BLaER1 treated with 17β-estradiol and CSF1 and Interleukin-3, amounts not matched to agents 10 nM and 100 nM (cell line): ENCODE results near the gene TBCC.

Experiments
- H3K27ac ChIP-seq, 11 experiments: shearing (Covaris generic); formaldehyde crosslinking; 2 replicates each; pipeline ENCODE4 v1.8.1; 2022
- H3K27me3 ChIP-seq, 11 experiments: shearing (Covaris generic); formaldehyde crosslinking; 2 replicates each; pipeline ENCODE4 v1.8.1; 2022
- H3K36me3 ChIP-seq, 11 experiments: shearing (Covaris generic); formaldehyde crosslinking; 2 replicates each; pipeline ENCODE4 v1.8.1; 2022
- H3K4me1 ChIP-seq, 10 experiments: shearing (Covaris generic); formaldehyde crosslinking; 2 replicates each; pipeline ENCODE4 v1.8.1; 2022
- H3K4me2 ChIP-seq, 11 experiments: shearing (Covaris generic); formaldehyde crosslinking; 2 replicates each; pipeline ENCODE4 v1.8.1; 2022
- H3K4me3 ChIP-seq, 10 experiments: shearing (Covaris generic); formaldehyde crosslinking; 2 replicates each; pipeline ENCODE4 v1.8.1; 2022
- H3K9ac ChIP-seq, 11 experiments: shearing (Covaris generic); formaldehyde crosslinking; 2 replicates each; pipeline ENCODE4 v1.8.1; 2022
- H3K9me3 ChIP-seq, 11 experiments: shearing (Covaris generic); formaldehyde crosslinking; replicated peaks in 1 of 11; 2 replicates each; pipeline ENCODE4 v1.8.1; 2022
- H4K20me1 ChIP-seq, 11 experiments: shearing (Covaris generic); formaldehyde crosslinking; 2 replicates each; pipeline ENCODE4 v1.8.1; 2022
- Cebpa-rat ChIP-seq, 11 experiments: shearing (Covaris generic); IDR thresholded peaks; 2 replicates each; pipeline ENCODE4 v1.8.1; 2022

TBCC gene

DNA sequence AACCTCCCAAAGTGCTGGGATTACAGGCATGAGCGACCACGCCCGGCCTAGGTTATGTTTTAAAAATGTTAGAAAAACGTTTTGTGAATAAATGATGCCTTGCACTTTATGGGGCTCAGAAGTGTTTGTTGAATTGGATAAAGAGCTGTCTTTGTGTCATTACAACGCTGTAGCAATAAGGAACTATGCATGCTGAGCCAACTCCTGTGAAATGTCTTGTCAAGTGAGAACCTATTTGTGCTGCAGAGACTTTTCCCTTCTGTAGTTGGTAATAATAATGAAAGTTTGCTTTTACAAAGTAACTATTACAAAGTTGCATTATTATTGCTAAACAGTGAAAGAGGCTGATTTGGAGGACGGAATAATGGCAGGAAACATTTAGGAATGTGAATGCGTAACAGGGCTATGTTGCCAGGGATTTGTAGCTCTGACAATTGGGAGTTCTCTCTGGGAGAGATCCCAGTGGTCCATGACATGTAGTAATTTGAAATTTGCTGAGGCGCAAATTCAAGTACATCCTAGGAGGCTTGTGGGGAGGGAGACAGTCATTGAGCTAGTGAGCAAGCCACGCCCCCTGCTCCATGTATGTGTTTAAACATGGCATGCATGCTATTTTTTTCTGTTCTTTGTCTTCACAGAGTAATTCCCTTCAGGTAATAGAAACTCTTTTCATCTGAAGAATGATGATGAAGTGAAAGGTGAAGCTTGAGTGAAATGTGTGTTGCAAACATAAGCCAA lies 19.2 kb upstream of the TBCC start:
- H3K9ac ChIP-seq, result no peak overlapping the region
- peaks cover 0 to 6% (median 0%) of the 10 kb centered on the region in 11 experiments; a peak in 3 of 22 replicates for H3K36me3 ChIP-seq
- H4K20me1 ChIP-seq, result no peaks in the 10 kb centered on the region
- no peak overlapping the region for H3K4me2 ChIP-seq
- no peak for TF ChIP-seq Cebpa-rat (IDR thresholded peaks at IDR 0.05)
- no peak overlapping the region for H3K27ac ChIP-seq
- no peaks in the 10 kb centered on the region for H3K9me3 ChIP-seq
- no peaks in the 10 kb centered on the region for H3K27me3 ChIP-seq
- H3K4me1 ChIP-seq, result peaks cover 0 to 5% (median under 1%) of the 10 kb centered on the region in 10 experiments; a peak in 4 of 20 replicates
- no peak overlapping the region for H3K4me3 ChIP-seq

DNA sequence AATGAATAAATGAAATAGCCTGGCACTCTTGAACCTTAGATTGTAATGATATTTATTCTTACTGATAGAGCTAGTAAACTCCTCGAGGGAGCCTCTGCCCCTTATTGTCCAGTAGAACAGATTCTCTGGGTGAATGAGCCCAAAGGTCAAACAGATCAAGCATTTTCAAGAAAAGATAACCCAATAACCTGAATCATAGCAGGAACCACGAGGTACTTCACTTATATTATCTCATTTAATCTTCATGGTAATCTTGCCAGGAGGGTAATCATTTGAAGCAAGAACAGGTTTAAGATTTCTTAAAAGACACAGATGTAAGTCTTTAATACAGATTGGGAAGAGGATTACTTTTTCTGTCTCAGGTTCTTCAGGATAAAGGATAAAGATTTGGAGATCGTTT lies 17.0 kb upstream of the TBCC start:
- no peaks in the 10 kb centered on the region for H3K27me3 ChIP-seq
- H3K4me1 ChIP-seq, result 0 out of 20 replicates have a peak, but pooled peaks cover 0 to 5% (median 0%) of the 10 kb centered on the region in 10 experiments
- H3K4me2 ChIP-seq, result no peak overlapping the region
- no peaks in the 10 kb centered on the region for H3K9me3 ChIP-seq
- H3K9ac ChIP-seq, result no peak overlapping the region
- TF ChIP-seq Cebpa-rat (IDR thresholded peaks at IDR 0.05), result no peak
- no peaks in the 10 kb centered on the region for H4K20me1 ChIP-seq
- peaks cover 0 to 21% (median 0%) of the 10 kb centered on the region in 11 experiments; a peak in 6 of 22 replicates for H3K36me3 ChIP-seq
- H3K27ac ChIP-seq, result no peak overlapping the region
- no peak overlapping the region for H3K4me3 ChIP-seq

DNA sequence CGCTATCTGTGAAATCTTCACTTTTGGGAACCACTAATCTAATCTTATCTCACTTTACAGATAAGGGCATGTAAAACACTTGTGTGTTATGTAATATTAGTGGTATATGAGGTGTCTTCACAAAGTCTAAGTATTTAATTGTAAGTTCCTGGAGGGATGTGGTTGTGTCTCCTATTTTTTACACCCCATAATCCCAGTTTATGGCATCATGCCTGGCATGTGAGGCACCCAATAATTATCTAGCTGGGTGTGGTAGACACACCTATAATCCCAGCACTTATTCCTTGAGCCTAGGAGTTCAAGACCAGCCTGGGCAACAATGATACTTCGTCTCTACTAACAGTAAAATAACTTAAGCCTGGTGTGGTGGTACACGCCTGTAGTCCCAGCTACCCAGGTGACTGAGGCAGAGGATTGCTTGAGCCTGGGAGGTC lies 16.5 kb upstream of the TBCC start:
- no peak overlapping the region for H3K9ac ChIP-seq
- H3K27ac ChIP-seq, result no peak overlapping the region
- no peaks in the 10 kb centered on the region for H3K27me3 ChIP-seq
- TF ChIP-seq Cebpa-rat (IDR thresholded peaks at IDR 0.05), result no peak
- H3K4me1 ChIP-seq, result 0 out of 20 replicates have a peak, but pooled peaks cover 0 to 2% (median 0%) of the 10 kb centered on the region in 10 experiments
- no peak overlapping the region for H3K4me3 ChIP-seq
- no peaks in the 10 kb centered on the region for H4K20me1 ChIP-seq
- H3K4me2 ChIP-seq, result no peak overlapping the region
- no peaks in the 10 kb centered on the region for H3K9me3 ChIP-seq
- peaks cover 0 to 21% (median 0%) of the 10 kb centered on the region in 11 experiments; a peak in 6 of 22 replicates for H3K36me3 ChIP-seq

DNA sequence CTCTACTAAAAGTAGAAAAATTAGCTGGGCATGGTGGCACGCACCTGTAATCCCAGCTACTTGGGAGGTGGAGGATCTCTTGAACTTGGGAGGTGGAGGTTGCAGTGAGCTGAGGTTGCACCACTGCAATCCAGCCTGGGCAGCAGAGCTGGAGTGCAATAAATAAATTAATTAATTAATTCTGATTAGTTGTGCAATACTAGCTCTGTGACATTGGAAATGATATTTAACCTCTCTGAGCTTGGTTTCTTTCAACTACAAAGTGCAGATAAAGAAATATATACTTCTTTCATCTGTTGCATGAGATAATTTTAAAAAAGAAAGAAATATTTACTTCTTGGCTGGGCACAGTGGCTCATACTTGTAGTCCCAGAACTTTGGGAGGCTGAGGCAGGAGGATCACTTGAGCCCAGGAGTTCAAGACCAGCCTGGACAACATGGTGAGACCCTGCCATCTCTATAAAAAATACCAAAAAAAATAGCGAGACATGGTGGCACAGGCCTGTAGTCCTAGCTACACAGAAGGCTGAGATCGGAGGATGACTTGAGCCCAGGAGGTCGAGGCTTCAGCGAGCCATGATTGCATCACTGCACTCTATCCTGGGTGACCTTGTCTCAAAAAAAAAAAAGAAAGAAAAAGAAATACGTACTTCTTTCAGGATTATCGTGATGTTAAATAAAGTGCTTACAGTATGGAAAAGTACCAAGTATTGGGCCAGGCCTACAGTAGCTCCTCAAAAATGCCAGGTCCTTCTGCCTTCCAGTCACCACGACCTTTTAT lies 15.6 kb upstream of the TBCC start:
- Histone ChIP-seq H3K27ac (no peak overlapping the region), H3K4me2 (no peak overlapping the region), H3K4me1 (no peaks in the 10 kb centered on the region), H3K9me3 (no peaks in the 10 kb centered on the region), H4K20me1 (no peaks in the 10 kb centered on the region), H3K4me3 (no peak overlapping the region), H3K27me3 (no peaks in the 10 kb centered on the region), H3K36me3 (peaks cover 0 to 21% (median 0%) of the 10 kb centered on the region in 11 experiments; a peak in 6 of 22 replicates), H3K9ac (no peak overlapping the region)
- TF ChIP-seq Cebpa-rat (IDR thresholded peaks at IDR 0.05), result peak in 3 of 11 experiments; percentile 12 to 20 (median 14); a peak in 1 of 22 replicates

DNA sequence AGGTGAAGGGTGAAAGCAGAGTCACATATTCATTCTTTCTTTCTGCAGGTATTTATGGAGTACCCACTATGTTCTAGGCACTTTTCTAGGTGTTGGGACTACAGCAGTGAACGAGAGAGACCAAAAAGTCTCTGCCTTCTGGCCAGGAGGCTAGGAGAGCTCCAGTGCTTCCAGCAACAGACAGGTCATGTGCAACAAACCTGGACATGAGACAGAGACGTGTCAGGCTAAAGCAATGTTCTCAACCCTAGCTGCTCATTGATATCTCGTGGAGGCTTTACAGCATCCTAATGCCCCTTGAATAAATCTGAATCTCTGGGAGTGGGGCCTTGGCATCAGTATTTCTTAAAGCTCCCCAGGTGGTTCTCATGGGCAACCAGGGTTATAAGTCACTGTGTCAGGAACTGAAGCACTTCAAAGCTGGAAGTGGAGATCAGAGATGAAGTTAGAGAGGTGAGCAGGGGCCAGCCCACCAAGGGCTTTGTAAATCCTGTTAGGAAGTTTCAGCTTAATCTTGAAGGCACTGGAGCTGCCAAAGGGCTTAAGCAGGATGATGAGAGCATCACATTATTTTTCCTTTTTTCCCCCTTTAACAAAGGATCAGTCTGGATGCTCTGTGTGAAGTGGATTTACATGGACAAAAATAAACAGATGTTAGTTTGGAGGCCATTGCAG lies 13.0 kb upstream of the TBCC start:
- no peaks in the 10 kb centered on the region for H3K27me3 ChIP-seq
- peaks cover 0 to 15% (median 0%) of the 10 kb centered on the region in 11 experiments; a peak in 6 of 22 replicates for H3K36me3 ChIP-seq
- H3K9me3 ChIP-seq, result no peaks in the 10 kb centered on the region
- H3K4me2 ChIP-seq, result no peak overlapping the region
- no peak overlapping the region for H3K27ac ChIP-seq
- H4K20me1 ChIP-seq, result no peaks in the 10 kb centered on the region; a peak in 1 of 22 replicates
- no peak overlapping the region for H3K4me3 ChIP-seq
- no peaks in the 10 kb centered on the region for H3K4me1 ChIP-seq
- TF ChIP-seq Cebpa-rat (IDR thresholded peaks at IDR 0.05), result no peak
- no peak overlapping the region for H3K9ac ChIP-seq

DNA sequence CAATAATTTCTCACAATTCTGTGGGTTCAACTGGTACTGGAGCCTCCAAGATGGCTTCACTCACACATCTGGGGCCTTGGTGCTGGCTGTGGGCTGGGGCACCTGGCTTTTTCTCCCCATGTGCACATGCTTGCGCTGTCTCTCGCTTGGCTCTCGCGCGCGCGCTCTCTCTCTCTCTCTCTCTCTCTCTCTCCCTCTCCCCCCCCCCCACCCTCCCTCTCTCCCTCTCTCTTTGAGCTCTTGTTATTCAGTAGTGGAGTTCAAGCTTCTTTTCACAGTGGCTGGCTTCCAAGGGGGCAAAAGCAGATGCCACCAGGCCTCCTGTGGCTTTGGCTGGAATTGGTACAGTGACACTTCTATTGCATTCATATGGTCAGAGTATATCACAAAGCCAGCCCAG lies 10.8 kb upstream of the TBCC start:
- Histone ChIP-seq H3K27ac (no peak overlapping the region), H3K9ac (no peak overlapping the region), H3K4me2 (no peak overlapping the region), H3K9me3 (no peaks in the 10 kb centered on the region), H4K20me1 (no peaks in the 10 kb centered on the region; a peak in 1 of 22 replicates), H3K27me3 (no peaks in the 10 kb centered on the region), H3K4me3 (no peak overlapping the region), H3K36me3 (peaks cover 0 to 15% (median 0%) of the 10 kb centered on the region in 11 experiments; a peak in 6 of 22 replicates), H3K4me1 (peaks cover 0 to under 1% (median 0%) of the 10 kb centered on the region in 10 experiments; a peak in 2 of 20 replicates)
- TF ChIP-seq Cebpa-rat (IDR thresholded peaks at IDR 0.05), result no peak

DNA sequence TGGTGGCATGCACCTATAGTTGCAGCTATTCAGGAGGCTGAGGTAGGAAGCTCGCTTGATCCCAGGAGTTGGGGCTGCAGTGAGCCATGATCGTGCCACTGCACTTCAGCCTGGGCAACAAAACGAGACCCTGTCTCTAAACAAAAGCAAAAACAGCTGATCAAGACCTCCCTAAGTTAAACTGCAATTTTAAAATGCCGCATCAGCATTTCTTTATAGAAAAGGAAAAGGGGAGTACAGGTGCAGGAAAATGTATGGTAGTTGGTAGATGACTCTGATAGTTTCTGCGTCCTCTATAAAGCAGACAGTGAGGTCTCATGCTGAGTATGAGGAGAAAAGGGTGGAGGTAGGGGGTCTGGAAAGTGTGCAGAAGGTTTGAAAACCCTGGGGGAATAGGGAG lies 8.9 kb upstream of the TBCC start:
- no peak for TF ChIP-seq Cebpa-rat (IDR thresholded peaks at IDR 0.05)
- Histone ChIP-seq H3K4me1 (peaks cover 0 to 16% (median 0%) of the 10 kb centered on the region in 10 experiments; a peak in 6 of 20 replicates), H4K20me1 (no peaks in the 10 kb centered on the region; a peak in 1 of 22 replicates), H3K27me3 (no peaks in the 10 kb centered on the region), H3K36me3 (peaks cover 0 to 12% (median 0%) of the 10 kb centered on the region in 11 experiments; a peak in 5 of 22 replicates), H3K4me3 (no peak overlapping the region), H3K9ac (no peak overlapping the region), H3K27ac (no peak overlapping the region), H3K4me2 (no peak overlapping the region), H3K9me3 (no peaks in the 10 kb centered on the region)

DNA sequence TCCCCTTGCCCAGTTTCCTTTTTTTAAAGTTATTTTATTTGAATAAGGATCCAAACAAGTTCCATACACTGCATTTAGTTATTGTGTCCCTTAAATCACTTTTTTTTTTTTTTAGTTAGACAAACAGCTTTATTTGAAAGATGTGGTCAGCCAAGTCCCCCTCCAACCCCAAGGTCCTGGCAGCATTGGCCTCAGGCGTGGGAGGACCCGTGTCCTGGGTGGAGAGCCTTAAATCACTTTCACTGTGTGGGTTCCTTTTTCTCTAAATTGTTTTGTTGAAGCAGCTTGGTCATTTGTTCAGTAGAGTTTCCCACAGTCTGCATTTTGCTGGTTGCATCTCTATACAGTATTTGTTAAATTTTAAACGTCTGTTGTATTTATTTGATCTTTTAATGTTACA lies 5.2 kb upstream of the TBCC start:
- Histone ChIP-seq H3K9ac (no peak overlapping the region), H3K36me3 (no peaks in the 10 kb centered on the region; a peak in 3 of 22 replicates), H4K20me1 (no peaks in the 10 kb centered on the region; a peak in 1 of 22 replicates), H3K27me3 (no peaks in the 10 kb centered on the region), H3K4me1 (peaks cover 16 to 36% (median 18%) of the 10 kb centered on the region in 10 experiments), H3K9me3 (no peaks in the 10 kb centered on the region), H3K4me3 (no peak overlapping the region), H3K27ac (no peak overlapping the region), H3K4me2 (peak overlapping the region in 2 of 11 experiments; percentile 55 to 60; a peak in 3 of 22 replicates)
- no peak for TF ChIP-seq Cebpa-rat (IDR thresholded peaks at IDR 0.05)
